Endothelial cell of umbilical vein (primary cell): ENCODE measurements around the gene PHLPP1. TPM values are rescaled to one million over a fixed set of nuclear protein-coding genes. Genes with fewer than 3 reads are reported as not detected.
"Not testable (repeated sequence)": the region's sequence is repeated elsewhere in the genome, so short reads cannot be mapped to it uniquely, and the experiment has no call there.

Experiments used
- BruUV-seq: library from RNA; stranded (reverse); fragments of 400-500 nt; replicated peaks from 2 replicates; lab custom pipeline; 2021; lab: Mats Ljungman, UMichigan
- CTCF ChIA-PET: fragments of 300-600, 350-600 bp; sonication (Branson Sonifier 250); formaldehyde crosslinking; loops from one replicate; lab custom pipeline; 2021; ENCODE audit warnings: antibody characterized with exemption, inconsistent platforms; lab: Charles Lee
- POLR2A ChIA-PET: fragments of 300-600, 350-600 bp; sonication (Branson Sonifier 250); formaldehyde crosslinking; loops from one replicate; lab custom pipeline; 2021; ENCODE audit warnings: antibody characterized with exemption, inconsistent platforms; lab: Charles Lee
- DNase-seq: peaks from one replicate; pipeline ENCODE4 v3.0.0-alpha.2; 2011; ENCODE audit warnings: low read depth, low spot score
- FAIRE-seq: peaks from 2 replicates; lab custom pipeline; 2011; peaks lifted over from hg19 to GRCh38; lab: Jason Lieb, UNC
- H2AFZ ChIP-seq: 2 replicates; pipeline ENCODE4 v1.6.0; 2012; ENCODE audit warnings: low read depth, low read length, control low read depth, inconsistent platforms
- H3K27ac ChIP-seq: 2 replicates; pipeline ENCODE4 v1.5.1; 2011; ENCODE audit warnings: low read depth, mild to moderate bottlenecking, control low read depth, low read length, moderate library complexity; ENCODE audit not compliant: insufficient read depth
- H3K27me3 ChIP-seq, 2 experiments: 2 replicates each; pipeline versions ENCODE4 v1.6.0 to v1.6.1; 2011; ENCODE audit warnings: low read length in 2 of 2, mixed read lengths in 1 of 2; ENCODE audit not compliant: control insufficient read depth in 2 of 2, insufficient read depth in 2 of 2
- H3K36me3 ChIP-seq, 2 experiments: 2 replicates in 1 of 2; 3 replicates in 1 of 2; pipeline ENCODE4 v1.5.1; 2011; ENCODE audit warnings: low read length in 2 of 2, mild to moderate bottlenecking in 1 of 2, moderate library complexity in 1 of 2; ENCODE audit not compliant: control insufficient read depth in 2 of 2, insufficient read depth in 2 of 2; ENCODE audit errors: extremely low read depth in 1 of 2
- H3K4me1 ChIP-seq: 3 replicates; pipeline ENCODE4 v1.5.1; 2011; ENCODE audit warnings: mild to moderate bottlenecking, low read length; ENCODE audit not compliant: control insufficient read depth, insufficient read depth; ENCODE audit errors: extremely low read depth
- H3K4me2 ChIP-seq: 2 replicates; pipeline ENCODE4 v1.6.1; 2011; ENCODE audit warnings: low read length, control low read depth, mixed read lengths; ENCODE audit not compliant: insufficient read depth
- H3K4me3 ChIP-seq, 3 experiments: fragments of 200-600 bp in 1 of 3; sonication (generic), shearing (Covaris generic) in 1 of 3; replicated peaks in 1 of 3; 2 replicates each; pipeline ENCODE4 v1.5.1; 2011 to 2016; ENCODE audit warnings: control low read depth in 3 of 3, low read length in 3 of 3, mild to moderate bottlenecking in 2 of 3, inconsistent platforms in 1 of 3, low read depth in 1 of 3, moderate library complexity in 1 of 3; ENCODE audit not compliant: insufficient read depth in 1 of 3
- H3K79me2 ChIP-seq: 2 replicates; pipeline ENCODE4 v1.6.0; 2012; ENCODE audit warnings: low read length, inconsistent platforms; ENCODE audit not compliant: control insufficient read depth, insufficient read depth
- H3K9ac ChIP-seq: replicated peaks from 2 replicates; pipeline ENCODE3; 2011; ENCODE audit warnings: low read length, control low read depth; ENCODE audit not compliant: insufficient read depth; ENCODE audit errors: extremely low read depth
- H3K9me1 ChIP-seq: replicated peaks from 3 replicates; pipeline ENCODE4 v1.6.0; 2011; ENCODE audit warnings: mild to moderate bottlenecking, low read length; ENCODE audit not compliant: control insufficient read depth, insufficient read depth; ENCODE audit errors: extremely low read depth
- H3K9me3 ChIP-seq: replicated peaks from 2 replicates; pipeline ENCODE4 v1.5.1; 2012; ENCODE audit warnings: low read length, inconsistent platforms; ENCODE audit not compliant: control insufficient read depth, insufficient read depth
- H4K20me1 ChIP-seq: replicated peaks from 2 replicates; pipeline ENCODE3; 2011; ENCODE audit warnings: mild to moderate bottlenecking, low read length; ENCODE audit not compliant: control insufficient read depth, insufficient read depth; ENCODE audit errors: extremely low read depth
- CTCF ChIP-seq, 2 donors: IDR thresholded peaks; 1 replicate in 1 of 2; 2 replicates in 1 of 2; pipeline ENCODE4 v1.5.1; 2011; ENCODE audit warnings: low read length in 2 of 2, mild to moderate bottlenecking in 2 of 2, moderate library complexity in 2 of 2, control low read depth in 1 of 2, inconsistent platforms in 1 of 2, low read depth in 1 of 2; ENCODE audit not compliant: insufficient read depth in 1 of 2; ENCODE audit errors: extremely low read depth in 1 of 2
- EZH2 ChIP-seq: IDR thresholded peaks from 2 replicates; pipeline ENCODE4 v1.6.1; 2012; ENCODE audit warnings: borderline replicate concordance, low read depth, mild to moderate bottlenecking, moderate library complexity, low read length, inconsistent platforms; ENCODE audit not compliant: severe bottlenecking
- FOS ChIP-seq: IDR thresholded peaks from 2 replicates; pipeline ENCODE4 v1.6.1; 2011; ENCODE audit warnings: mild to moderate bottlenecking, low read length, moderate library complexity, borderline replicate concordance; ENCODE audit not compliant: insufficient read depth
- MAX ChIP-seq: IDR thresholded peaks from 2 replicates; pipeline ENCODE4 v1.6.1; 2011; ENCODE audit not compliant: insufficient read depth, insufficient read length
- MYC ChIP-seq: IDR thresholded peaks from one replicate; pipeline ENCODE4 v1.6.1; 2011; ENCODE audit warnings: mild to moderate bottlenecking, low read depth, low read length
- POLR2A ChIP-seq: IDR thresholded peaks from 2 replicates; pipeline ENCODE4 v1.6.1; 2012; ENCODE audit warnings: low read depth, mild to moderate bottlenecking, control low read depth, low read length
- POLR2AphosphoS5 ChIP-seq: IDR thresholded peaks from 2 replicates; pipeline ENCODE4 v1.6.1; 2012; ENCODE audit warnings: low read depth, mild to moderate bottlenecking, control low read depth, low read length, moderate library complexity; ENCODE audit not compliant: insufficient read depth
- dilution Hi-C: fragments of 300-500 bp; cut with MboI; formaldehyde crosslinking; loops from one replicate; pipeline ENCODE4 v1.15.0; 2019; ENCODE audit warnings: low sequenced_read_pairs; ENCODE audit not compliant: extremely low pct_ligation_motif_present
- intact Hi-C: fragments of 100-400 bp; cut with micrococcal nuclease; formaldehyde crosslinking; loops from one replicate; pipeline ENCODE4 v1.10.0; 2022
- polyA plus RNA-seq, 4 experiments: library from polyadenylated mRNA; depleted of rRNA in 3 of 4; stranded (reverse) in 3 of 4; unstranded in 1 of 4; fragments of >200 nt; gene quantifications; 2 replicates each; pipeline versions ENCODE4 v1.2.1 to v1.2.3, GENCODE V29; 2011 to 2012; ENCODE audit warnings: missing spikeins in 1 of 4
- total RNA-seq: library from RNA; stranded (reverse); gene quantifications from 2 replicates; pipeline ENCODE4 v1.2.3, GENCODE V29; 2021

PHLPP1 gene
- total and polyA plus RNA-seq, 2 donors (not counting 3 experiments of a cell fraction or from before 2014, with no cell fraction given) = 4.0 to 10.8 TPM

- Histone ChIP-seq H3K9me1 (no peaks in the 10 kb centered on the region), H3K9me3 (no peaks in the 10 kb centered on the region), H2AFZ (no peak overlapping the region), H3K9ac (no peak overlapping the region), H3K4me2 (no peak overlapping the region), H3K4me3 (no peak overlapping the region), H3K36me3 (no peaks in the 10 kb centered on the region), H3K27me3 (no peaks in the 10 kb centered on the region), H3K79me2 (no peaks in the 10 kb centered on the region), H3K4me1 (no peaks in the 10 kb centered on the region), H4K20me1 (no peaks in the 10 kb centered on the region), H3K27ac (no peak overlapping the region)
- no TSS peak for BruUV-seq
- intact Hi-C loops = no loop called here
- no peak for FAIRE-seq
- dilution Hi-C loops = no loop called here
- ChIA-PET POLR2A (no interaction called here), CTCF (no interaction called here)
- TF ChIP-seq MYC (no peak), MAX (no peak), EZH2 (no peak), FOS (no peak), POLR2A (no peak), POLR2AphosphoS5 (no peak), CTCF (IDR thresholded peaks at IDR 0.05; ENCODE audit: extremely low read depth in 1 of 2, insufficient read depth in 1 of 2, low read depth in 1 of 2, low read length in 2 of 2) (no peak)
- DNase-seq = no peak
Observed at GRCh38 chr18:62912885-62913284, 197.5 kb downstream of the PHLPP1 start.

GRCh38 chr18:62913824-62914223, 198.5 kb downstream of the PHLPP1 start:
- DNase-seq, H3K27ac ChIP-seq, H3K4me2 ChIP-seq, H4K20me1 ChIP-seq, H3K9me3 ChIP-seq, FAIRE-seq, H3K9me1 ChIP-seq, dilution Hi-C loops, intact Hi-C loops, H2AFZ ChIP-seq, H3K36me3 ChIP-seq, H3K79me2 ChIP-seq, CTCF ChIA-PET, H3K4me1 ChIP-seq, POLR2A ChIA-PET, H3K9ac ChIP-seq, H3K27me3 ChIP-seq, BruUV-seq, H3K4me3 ChIP-seq: not testable (repeated sequence)
